IPS-18a (cell line): ENCODE measurements around the gene SLC12A3.

ENCODE experiments used
- H3K27ac ChIP-seq: one replicate; pipeline ENCODE4 v1.5.1; 2013; ENCODE audit warnings: low read length
- H3K27me3 ChIP-seq: one replicate; pipeline ENCODE4 v1.6.1; 2013; ENCODE audit warnings: mild to moderate bottlenecking, low read length; ENCODE audit not compliant: control insufficient read depth, insufficient read depth
- H3K36me3 ChIP-seq: one replicate; pipeline ENCODE4 v1.6.1; 2013; ENCODE audit warnings: low read depth, low read length; ENCODE audit not compliant: control insufficient read depth
- H3K4me1 ChIP-seq: one replicate; pipeline ENCODE4 v1.6.1; 2013; ENCODE audit warnings: low read depth, low read length; ENCODE audit not compliant: control insufficient read depth
- H3K4me3 ChIP-seq: one replicate; pipeline ENCODE4 v1.5.1; 2013; ENCODE audit warnings: low read length
- H3K9ac ChIP-seq: one replicate; pipeline ENCODE4 v1.6.1; 2013; ENCODE audit warnings: mild to moderate bottlenecking, low read length, moderate library complexity
- H3K9me3 ChIP-seq: one replicate; pipeline ENCODE4 v1.6.1; 2013; ENCODE audit warnings: low read depth, low read length; ENCODE audit not compliant: control insufficient read depth

The SLC12A3 gene

DNA sequence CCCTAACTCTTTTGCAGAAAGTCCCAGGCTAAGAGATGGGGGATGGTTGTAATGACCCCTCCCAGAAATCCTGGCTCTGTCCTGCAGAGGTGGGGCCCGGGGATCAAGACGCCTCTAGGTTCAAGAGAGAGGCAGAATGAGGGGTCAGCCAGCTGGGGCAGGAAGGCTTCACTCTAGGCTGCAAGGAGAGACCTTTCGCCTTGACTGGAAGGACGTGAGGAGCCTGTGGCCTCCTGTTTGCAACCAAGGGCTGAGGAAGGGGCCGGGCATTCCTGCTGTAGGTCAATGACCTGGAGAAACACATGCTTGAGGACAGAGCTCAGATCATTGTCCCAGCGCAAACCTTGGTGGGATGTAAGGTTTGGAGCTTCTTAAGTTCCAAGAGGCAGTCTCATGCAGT, 88.0 kb downstream of the SLC12A3 start:
- Histone ChIP-seq H3K4me3 (no peak overlapping the region), H3K27ac (no peak overlapping the region), H3K9me3 (no peaks in the 10 kb centered on the region), H3K27me3 (no peaks in the 10 kb centered on the region), H3K9ac (no peak overlapping the region), H3K4me1 (no peaks in the 10 kb centered on the region), H3K36me3 (no peaks in the 10 kb centered on the region)

DNA sequence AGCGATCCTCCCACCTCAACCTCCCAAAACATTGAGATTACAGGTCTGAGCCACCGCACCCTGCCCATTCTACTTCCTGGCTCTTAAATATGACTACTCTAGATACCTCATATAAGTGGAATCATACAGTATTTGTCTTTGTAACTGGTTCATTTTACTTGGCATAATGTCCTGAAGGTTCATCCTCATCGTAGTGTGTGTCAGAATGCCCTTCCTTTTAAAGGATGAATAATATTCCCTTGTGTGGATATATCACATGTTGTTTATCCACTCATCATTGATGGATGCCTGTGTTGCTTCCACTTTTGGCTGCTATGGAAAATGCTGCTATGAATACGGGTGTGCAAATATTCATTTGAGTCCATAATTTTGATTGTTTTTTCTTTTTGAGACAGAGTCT, 91.1 kb downstream of the SLC12A3 start:
- no peak overlapping the region for H3K27ac ChIP-seq
- no peak overlapping the region for H3K4me3 ChIP-seq
- no peaks in the 10 kb centered on the region for H3K4me1 ChIP-seq
- H3K36me3 ChIP-seq, result no peaks in the 10 kb centered on the region
- H3K9ac ChIP-seq, result no peak overlapping the region
- H3K27me3 ChIP-seq, result no peaks in the 10 kb centered on the region
- H3K9me3 ChIP-seq, result no peaks in the 10 kb centered on the region

DNA sequence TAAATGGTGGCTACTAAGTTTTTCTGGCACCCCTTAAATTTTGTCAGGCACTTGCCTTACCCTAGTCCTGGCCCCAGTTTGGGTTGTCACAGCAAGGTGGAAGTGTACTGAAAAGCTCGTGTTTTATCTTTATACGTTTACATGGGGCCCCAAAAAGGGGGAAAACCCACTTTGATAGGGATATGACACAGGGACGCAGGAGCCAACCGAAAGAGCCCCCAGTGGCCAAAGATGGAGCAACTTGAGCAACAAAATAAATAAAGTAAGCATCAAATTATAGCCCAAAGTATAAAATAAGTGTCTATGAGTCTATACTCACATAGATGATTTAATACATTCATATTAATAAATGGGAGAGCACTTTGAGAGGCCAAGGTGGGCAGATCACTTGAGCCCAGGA, 91.7 kb downstream of the SLC12A3 start:
- Histone ChIP-seq H3K27ac (no peak overlapping the region), H3K27me3 (no peaks in the 10 kb centered on the region), H3K4me3 (no peak overlapping the region), H3K4me1 (no peaks in the 10 kb centered on the region), H3K9me3 (no peaks in the 10 kb centered on the region), H3K36me3 (no peaks in the 10 kb centered on the region), H3K9ac (no peak overlapping the region)

GRCh38 chr16:56960681-56961281, 95.8 kb downstream of the SLC12A3 start:
- H3K27me3 ChIP-seq, result no peaks in the 10 kb centered on the region
- H3K4me3 ChIP-seq, result no peak overlapping the region
- H3K27ac ChIP-seq, result no peak overlapping the region
- H3K36me3 ChIP-seq, result no peaks in the 10 kb centered on the region
- no peaks in the 10 kb centered on the region for H3K9me3 ChIP-seq
- no peak overlapping the region for H3K9ac ChIP-seq
- H3K4me1 ChIP-seq, result no peaks in the 10 kb centered on the region

GRCh38 chr16:56961386-56961785, 96.4 kb downstream of the SLC12A3 start:
- Histone ChIP-seq H3K9ac (no peak overlapping the region), H3K4me3 (no peak overlapping the region), H3K27ac (no peak overlapping the region), H3K4me1 (no peaks in the 10 kb centered on the region), H3K9me3 (no peaks in the 10 kb centered on the region), H3K36me3 (no peaks in the 10 kb centered on the region), H3K27me3 (no peaks in the 10 kb centered on the region)

DNA sequence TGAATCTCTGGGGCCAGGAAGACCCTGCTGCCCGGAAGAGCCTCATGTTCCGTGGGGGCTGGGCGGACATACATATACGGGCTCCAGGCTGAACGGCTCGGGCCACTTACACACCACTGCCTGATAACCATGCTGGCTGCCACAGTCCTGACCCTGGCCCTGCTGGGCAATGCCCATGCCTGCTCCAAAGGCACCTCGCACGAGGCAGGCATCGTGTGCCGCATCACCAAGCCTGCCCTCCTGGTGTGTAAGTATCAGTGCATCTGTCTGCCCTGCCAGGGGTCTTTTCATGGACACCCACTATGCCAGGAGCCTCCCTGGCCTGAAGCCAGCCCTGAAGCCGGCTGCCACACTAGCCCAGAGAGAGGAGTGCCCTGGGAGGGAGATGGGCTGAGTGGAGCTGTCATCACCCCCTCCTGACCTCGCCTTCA, 96.9 kb downstream of the SLC12A3 start, which contains the start of gene CETP:
CETP (plus strand) TSS at position 100 of the 431 bp plus-strand sequence; CDS start at position 130, 30 bp downstream.
- no peaks in the 10 kb centered on the region for H3K9me3 ChIP-seq
- no peak within 1 kb of the TSS for H3K27ac ChIP-seq
- H3K4me1 ChIP-seq, result no peaks in the 10 kb centered on the region
- H3K9ac ChIP-seq, result no peak within 1 kb of the TSS
- H3K36me3 ChIP-seq, result no peaks in the 10 kb centered on the region
- no peak within 1 kb of the TSS for H3K4me3 ChIP-seq
- H3K27me3 ChIP-seq, result no peaks in the 10 kb centered on the region

DNA sequence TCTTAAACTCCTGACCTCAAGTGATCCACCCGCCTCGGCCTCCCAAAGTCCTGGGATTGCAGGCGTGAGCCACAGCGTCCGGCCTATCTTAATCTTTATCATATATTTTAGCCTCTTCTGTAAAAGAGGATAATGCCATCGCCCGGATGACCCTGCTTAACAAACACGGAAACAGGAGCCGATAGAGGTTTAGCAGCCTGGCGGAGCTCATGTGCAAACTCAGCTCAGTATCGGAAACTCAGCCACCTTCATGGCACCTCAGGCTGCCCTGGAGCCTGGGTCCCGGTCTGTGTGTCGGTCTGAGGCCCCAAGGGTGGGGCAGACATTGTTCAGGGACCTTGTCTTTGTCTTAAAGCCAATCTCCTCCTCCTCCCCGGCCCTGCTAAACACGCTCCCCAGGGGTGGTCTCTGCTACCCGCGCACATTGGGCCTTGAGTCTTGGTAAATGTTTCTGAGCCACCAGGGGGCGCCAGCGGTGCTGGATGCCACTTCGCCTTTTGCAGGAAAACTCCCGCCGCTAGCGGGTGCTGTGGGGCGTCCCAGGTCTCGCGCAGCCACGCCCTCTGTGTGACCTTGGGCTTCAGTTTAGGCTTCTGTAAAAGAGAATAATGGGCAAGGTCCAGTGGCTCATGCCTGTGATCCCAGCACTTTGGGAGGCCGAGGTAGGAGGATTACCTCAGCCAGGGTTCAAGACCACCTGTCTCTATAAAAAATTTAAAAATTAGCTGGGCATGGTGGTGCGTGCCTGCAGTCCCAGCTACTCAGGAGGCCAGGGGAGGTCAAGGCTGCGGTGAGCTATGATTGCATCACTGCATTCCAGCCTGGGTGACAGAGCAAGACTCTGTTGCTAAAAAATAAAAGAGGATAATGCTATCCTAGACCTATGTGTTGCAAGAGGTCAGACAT, 99.5 kb downstream of the SLC12A3 start:
- Histone ChIP-seq H3K36me3 (no peaks in the 10 kb centered on the region), H3K9ac (no peak overlapping the region), H3K4me3 (no peak overlapping the region), H3K9me3 (no peaks in the 10 kb centered on the region), H3K27ac (no peak overlapping the region), H3K4me1 (no peaks in the 10 kb centered on the region), H3K27me3 (no peaks in the 10 kb centered on the region)
